T-cell (primary cell): ENCODE data around the gene CLPTM1L. TPM values are rescaled to one million over a fixed set of nuclear protein-coding genes. Genes with fewer than 3 reads are reported as not detected.

Experiments used
- ATAC-seq, 4 experiments: fragments of 200-7000 bp in 3 of 4; fragments of 150-1000 bp in 1 of 4; cut with Tn5 transposase; replicated peaks in 1 of 4; 1 replicate in 3 of 4; 2 replicates in 1 of 4; pipeline ENCODE4 v1.10.0; 2021; ENCODE audit warnings: moderate library complexity in 3 of 4, mild to moderate bottlenecking in 2 of 4, moderate number of reproducible peaks in 1 of 4
- CTCF ChIA-PET, 2 donors: fragments of 300-600 bp; sonication (Branson Sonifier 250); formaldehyde crosslinking; loops; one replicate each; lab custom pipeline; 2022; ENCODE audit warnings: antibody characterized with exemption in 2 of 2; lab: Charles Lee
- POLR2A ChIA-PET, 2 donors: fragments of 300-600 bp; sonication (Branson Sonifier 250); formaldehyde crosslinking; loops; one replicate each; lab custom pipeline; 2022; ENCODE audit warnings: antibody characterized with exemption in 2 of 2; lab: Charles Lee
- DNase-seq, 35 experiments: peaks; one replicate each; pipeline versions ENCODE4 v3.0.0 to v3.0.0-alpha.2; 2013 to 2023
- H3K27ac ChIP-seq: one replicate; pipeline ENCODE4 v1.5.1; 2013; ENCODE audit warnings: low read length
- H3K27me3 ChIP-seq, 2 experiments: replicated peaks in 1 of 2; 1 replicate in 1 of 2; 2 replicates in 1 of 2; pipeline versions ENCODE4 v1.6.1 to v1.7.0; 2013; ENCODE audit warnings: low read length in 1 of 2, mixed read lengths in 1 of 2; ENCODE audit not compliant: control insufficient read depth in 2 of 2, insufficient read depth in 2 of 2; ENCODE audit errors: extremely low read depth in 1 of 2
- H3K36me3 ChIP-seq, 2 donors: 1 replicate in 1 of 2; 2 replicates in 1 of 2; pipeline versions ENCODE4 v1.6.1 to v1.7.0; 2013; ENCODE audit warnings: low read length in 1 of 2; ENCODE audit not compliant: control insufficient read depth in 2 of 2, insufficient read depth in 1 of 2; ENCODE audit errors: extremely low read depth in 1 of 2
- H3K4me1 ChIP-seq, 2 experiments: 1 replicate in 1 of 2; 2 replicates in 1 of 2; pipeline versions ENCODE4 v1.6.1 to v1.7.0; 2013; ENCODE audit warnings: low read length in 2 of 2, mixed read lengths in 1 of 2; ENCODE audit not compliant: insufficient read depth in 2 of 2, control insufficient read depth in 1 of 2; ENCODE audit errors: extremely low read depth in 1 of 2
- H3K4me3 ChIP-seq, 2 donors: 1 replicate in 1 of 2; 2 replicates in 1 of 2; pipeline versions ENCODE4 v1.5.1 to v1.7.0; 2013; ENCODE audit warnings: mild to moderate bottlenecking in 2 of 2, low read length in 1 of 2, moderate library complexity in 1 of 2; ENCODE audit not compliant: control insufficient read depth in 1 of 2; ENCODE audit errors: extremely low read depth in 1 of 2
- H3K9me3 ChIP-seq: 2 replicates; pipeline ENCODE4 v1.7.0; 2013
- H3K27ac Mint-ChIP-seq, 2 donors: one replicate each; pipeline ENCODE4 v1.8.0; 2020 to 2021; ENCODE audit warnings: mild to moderate bottlenecking in 2 of 2, mixed read lengths in 2 of 2
- H3K27me3 Mint-ChIP-seq, 2 donors: one replicate each; pipeline ENCODE4 v1.8.0; 2021 to 2022; ENCODE audit warnings: mixed read lengths in 2 of 2
- H3K36me3 Mint-ChIP-seq: one replicate; pipeline ENCODE4 v1.8.0; 2021; ENCODE audit warnings: mixed read lengths
- H3K4me1 Mint-ChIP-seq, 3 donors: one replicate each; pipeline ENCODE4 v1.8.0; 2020 to 2022; ENCODE audit warnings: mixed read lengths in 3 of 3, mild to moderate bottlenecking in 1 of 3
- H3K4me3 Mint-ChIP-seq, 3 donors: one replicate each; pipeline ENCODE4 v1.8.0; 2020 to 2022; ENCODE audit warnings: mild to moderate bottlenecking in 3 of 3, mixed read lengths in 3 of 3, moderate library complexity in 3 of 3
- H3K9me3 Mint-ChIP-seq, 3 donors: one replicate each; pipeline ENCODE4 v1.8.0; 2020 to 2022; ENCODE audit warnings: mixed read lengths in 3 of 3
- WGBS: methylation state at CpG from one replicate; pipeline ENCODE4 v1.1.5; 2013; ENCODE audit warnings: missing lambda C conversion rate; ENCODE audit not compliant: insufficient coverage; 5-methylcytosine and 5-hydroxymethylcytosine counted together
- total RNA-seq, 35 experiments: library from RNA in 6 of 35; stranded (reverse) in 6 of 35; fragments of 120-200 nt in 1 of 35; gene quantifications; one replicate each; pipeline versions ENCODE4 v1.2.1 to v1.2.4 and lab custom pipeline; 2013 to 2026

CLPTM1L gene
- total RNA-seq, 5 donors from 2014 or later (not counting 1 experiment from before 2014, with no cell fraction given), result 70.9 to 91.0 (median 82.1) TPM

DNA sequence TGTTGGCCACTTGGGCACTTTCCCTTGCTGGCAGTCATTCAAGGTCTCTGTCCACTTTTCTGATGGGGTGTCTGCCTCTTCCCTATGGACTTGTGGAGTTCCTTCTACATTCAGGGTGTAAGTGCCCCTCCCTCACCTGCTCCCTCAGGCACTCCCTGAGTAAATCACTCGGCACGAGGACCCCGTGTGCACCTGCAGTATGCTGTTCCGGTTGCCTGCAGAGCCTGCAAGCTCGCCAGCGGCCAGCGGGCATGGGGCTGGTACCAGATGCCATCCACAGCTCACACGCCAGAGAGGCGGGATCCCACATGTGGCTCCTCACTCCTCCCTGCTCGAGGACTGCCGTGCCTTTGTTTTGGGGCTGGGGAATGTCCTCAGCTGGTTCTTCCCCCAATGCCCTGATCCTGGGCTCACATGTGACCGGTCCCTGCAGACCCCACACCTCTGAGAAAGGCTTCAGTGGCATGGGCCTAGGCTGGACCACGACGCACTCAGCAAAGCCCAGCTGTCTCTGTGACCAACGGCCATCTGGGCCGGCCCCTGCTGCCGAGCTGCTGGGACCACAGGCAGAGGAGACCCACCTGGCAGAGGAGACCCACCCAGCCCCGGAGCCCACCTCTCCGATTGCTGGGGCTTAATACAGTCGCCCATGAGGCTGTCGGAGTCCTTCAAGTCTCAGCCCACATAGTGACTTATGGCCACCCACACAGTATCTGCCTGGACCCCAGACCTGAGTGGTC, 46.1 kb upstream of the CLPTM1L start:
- Histone ChIP-seq H3K4me3 (no peak overlapping the region), H3K9me3 (no peaks in the 10 kb centered on the region), H3K36me3 (no peaks in the 10 kb centered on the region), H3K27ac (no peak overlapping the region), H3K27me3 (peaks cover 0 to 57% of the 10 kb centered on the region in 2 experiments), H3K4me1 (peaks cover 7 to 11% of the 10 kb centered on the region in 2 experiments)
- Mint-ChIP-seq H3K9me3 (no peaks in the 10 kb centered on the region), H3K27ac (no peak overlapping the region), H3K4me3 (no peak overlapping the region), H3K4me1 (peaks cover 17 to 18% (median 18%) of the 10 kb centered on the region in 3 donors), H3K27me3 (peaks cover 16 to 35% of the 10 kb centered on the region in 2 donors), H3K36me3 (no peaks in the 10 kb centered on the region)
- CTCF ChIA-PET, result no interaction called here
- ATAC-seq (no peak), DNase-seq (no peak)
- POLR2A ChIA-PET, result no interaction called here
- 85% methylated on average over 19 of the region's 21 CpGs for WGBS

DNA sequence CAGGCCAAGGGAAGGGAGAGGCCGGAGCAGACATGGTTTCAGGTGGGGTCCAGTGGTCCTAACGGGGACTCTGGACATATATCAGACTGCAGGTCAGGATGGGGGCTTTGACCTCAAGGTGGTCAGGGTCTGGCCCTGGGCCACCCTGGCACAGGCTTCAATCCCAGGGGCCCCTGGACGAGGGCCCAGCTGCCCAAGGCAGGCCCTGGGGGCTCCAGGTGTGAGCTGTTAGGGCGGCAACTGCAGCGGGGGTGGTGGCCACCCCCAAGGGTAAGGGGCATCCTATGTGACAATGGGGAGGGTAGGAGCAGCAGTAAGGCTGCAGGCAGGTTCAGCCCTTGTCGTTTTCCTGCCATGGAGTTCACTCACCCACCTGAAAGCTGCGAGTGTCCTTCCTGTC, 45.4 kb upstream of the CLPTM1L start:
- no peak overlapping the region for H3K4me3 Mint-ChIP-seq
- ATAC-seq, result no peak
- ChIA-PET POLR2A (no interaction called here), CTCF (no interaction called here)
- Histone ChIP-seq H3K9me3 (no peaks in the 10 kb centered on the region), H3K27ac (no peak overlapping the region), H3K4me1 (peaks cover 7 to 16% of the 10 kb centered on the region in 2 experiments), H3K4me3 (no peak overlapping the region), H3K27me3 (peaks cover 0 to 50% of the 10 kb centered on the region in 2 experiments), H3K36me3 (no peaks in the 10 kb centered on the region)
- DNase-seq, result no peak
- H3K27me3 Mint-ChIP-seq, result peaks cover 11 to 31% of the 10 kb centered on the region in 2 donors
- 75% methylated on average over 5 of the region's 7 CpGs for WGBS
- H3K4me1 Mint-ChIP-seq, result peaks cover 22% of the 10 kb centered on the region in 3 donors
- no peaks in the 10 kb centered on the region for H3K36me3 Mint-ChIP-seq
- no peak overlapping the region for H3K27ac Mint-ChIP-seq
- no peaks in the 10 kb centered on the region for H3K9me3 Mint-ChIP-seq

DNA sequence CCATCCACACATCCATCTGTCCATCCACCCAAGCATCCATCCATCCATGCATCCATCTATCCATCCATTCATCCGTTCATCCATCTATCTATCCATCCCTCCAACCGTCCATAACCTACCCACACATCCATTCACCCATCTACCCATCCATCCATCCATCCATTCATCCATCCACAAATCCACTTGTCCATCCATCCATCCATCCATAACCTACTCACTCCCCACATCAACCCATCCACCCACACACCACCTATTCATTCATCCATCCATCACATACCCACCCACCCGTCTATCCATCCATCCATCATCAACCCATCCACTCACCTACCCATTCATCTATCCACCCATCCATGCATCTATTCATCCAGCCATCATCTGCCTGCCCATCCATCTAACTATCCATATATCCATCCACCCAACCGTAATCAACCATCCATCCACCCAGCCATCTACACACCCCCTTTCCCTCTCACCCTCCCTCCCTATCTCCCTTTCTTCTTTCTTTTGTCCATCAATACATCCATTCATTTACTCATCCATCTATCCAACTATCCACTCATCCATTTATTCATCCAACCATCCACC, 43.6 kb upstream of the CLPTM1L start:
- H3K4me1 ChIP-seq, result peaks cover 7 to 18% of the 10 kb centered on the region in 2 experiments
- peaks cover 0 to 32% of the 10 kb centered on the region in 2 experiments for H3K27me3 ChIP-seq
- DNase-seq (no peak), ATAC-seq (no peak)
- Mint-ChIP-seq H3K9me3 (no peaks in the 10 kb centered on the region), H3K4me1 (peaks cover 24 to 27% (median 25%) of the 10 kb centered on the region in 3 donors), H3K4me3 (peak overlapping the region in 2 of 3 donors; percentile 0 to 1), H3K27me3 (peaks cover 3 to 15% of the 10 kb centered on the region in 2 donors), H3K36me3 (no peaks in the 10 kb centered on the region), H3K27ac (peak overlapping the region in 1 of 2 donors; percentile 74)
- CTCF ChIA-PET, result no interaction called here
- 92% methylated on average over 4 of the region's 4 CpGs for WGBS
- POLR2A ChIA-PET, result no interaction called here
- H3K36me3 ChIP-seq, result no peaks in the 10 kb centered on the region
- no peaks in the 10 kb centered on the region for H3K9me3 ChIP-seq
- H3K27ac ChIP-seq, result no peak overlapping the region
- no peak overlapping the region for H3K4me3 ChIP-seq

DNA sequence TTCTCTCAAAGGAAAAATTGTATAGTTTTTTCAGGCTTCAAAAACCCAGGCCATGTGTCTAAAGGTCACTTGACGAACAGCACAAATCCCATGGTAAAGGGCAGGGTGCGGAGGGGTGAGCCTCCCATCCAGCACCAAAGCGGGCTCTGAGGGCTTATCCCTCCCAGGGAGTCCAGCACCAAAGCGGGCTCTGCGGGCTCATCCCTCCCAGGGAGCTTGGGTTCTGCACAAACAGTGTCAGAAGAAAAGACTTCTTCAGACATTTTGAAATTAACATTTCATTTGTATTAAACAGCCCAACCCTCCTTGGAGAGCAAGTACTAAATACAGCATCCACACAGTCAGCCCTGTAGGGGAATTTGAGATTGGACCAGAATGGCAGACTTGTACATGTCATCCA, 43.0 kb upstream of the CLPTM1L start:
- POLR2A ChIA-PET, result no interaction called here
- no peaks in the 10 kb centered on the region for H3K9me3 ChIP-seq
- peaks cover 24 to 27% (median 25%) of the 10 kb centered on the region in 3 donors for H3K4me1 Mint-ChIP-seq
- ATAC-seq, result no peak
- H3K4me3 ChIP-seq, result no peak overlapping the region
- no peaks in the 10 kb centered on the region for H3K9me3 Mint-ChIP-seq
- peaks cover 0 to 26% of the 10 kb centered on the region in 2 experiments for H3K27me3 ChIP-seq
- WGBS, result 100% methylated on average over 2 of the region's 5 CpGs
- DNase-seq, result no peak
- CTCF ChIA-PET, result no interaction called here
- no peak overlapping the region for H3K27ac ChIP-seq
- H3K4me3 Mint-ChIP-seq, result peak overlapping the region; percentile 31 to 100 (median 95)
- peaks cover 7 to 18% of the 10 kb centered on the region in 2 experiments for H3K4me1 ChIP-seq
- H3K36me3 ChIP-seq, result no peaks in the 10 kb centered on the region
- H3K27ac Mint-ChIP-seq, result peak overlapping the region; percentile 100
- H3K36me3 Mint-ChIP-seq, result no peaks in the 10 kb centered on the region
- peaks cover 3 to 9% of the 10 kb centered on the region in 2 donors for H3K27me3 Mint-ChIP-seq

DNA sequence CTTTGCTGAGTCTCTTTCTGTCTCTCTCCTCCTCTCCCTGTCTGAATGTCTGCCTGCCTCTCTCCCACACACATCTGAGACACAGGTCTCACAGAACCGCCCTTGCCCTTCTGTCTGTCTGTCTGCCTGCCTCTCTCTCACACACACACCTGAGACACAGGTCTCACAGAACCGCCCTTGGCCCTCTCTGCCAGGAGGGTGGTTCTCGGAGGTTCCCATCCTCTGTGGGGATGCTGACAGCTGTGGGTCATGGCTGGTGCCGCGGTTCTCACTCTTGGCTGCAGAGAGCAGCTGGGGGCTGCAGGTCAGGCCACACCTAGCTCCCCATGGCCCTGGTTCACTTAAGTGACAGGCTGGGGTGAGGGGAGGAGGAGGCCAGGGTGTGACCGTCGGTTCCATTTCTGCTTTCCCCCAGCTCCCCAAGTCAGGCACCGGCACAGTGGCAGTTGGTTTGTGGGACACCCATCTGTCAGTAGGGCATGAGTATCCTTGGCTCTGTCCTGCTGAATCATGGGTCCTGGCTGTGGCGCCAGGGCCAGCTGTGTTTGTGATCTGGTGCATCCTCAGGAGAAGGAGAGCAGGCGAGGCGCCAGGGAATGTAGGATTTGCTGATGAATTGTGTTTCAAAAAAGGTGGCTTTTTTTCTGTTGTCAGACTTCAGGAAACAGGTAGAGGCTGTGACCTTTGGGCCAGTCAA, 42.3 kb upstream of the CLPTM1L start:
- Mint-ChIP-seq H3K9me3 (no peaks in the 10 kb centered on the region), H3K36me3 (no peaks in the 10 kb centered on the region), H3K27me3 (peaks cover 3 to 6% of the 10 kb centered on the region in 2 donors), H3K4me3 (peak overlapping the region; percentile 95 to 100 (median 98)), H3K4me1 (peaks cover 24 to 27% (median 25%) of the 10 kb centered on the region in 3 donors), H3K27ac (peak overlapping the region; percentile 100)
- POLR2A ChIA-PET, result no interaction called here
- H3K4me3 ChIP-seq, result peak overlapping the region in 1 of 2 donors; percentile 72
- CTCF ChIA-PET, result no interaction called here
- peaks cover 0 to 20% of the 10 kb centered on the region in 2 experiments for H3K27me3 ChIP-seq
- H3K9me3 ChIP-seq, result no peaks in the 10 kb centered on the region
- peaks cover 7 to 18% of the 10 kb centered on the region in 2 experiments for H3K4me1 ChIP-seq
- ATAC-seq, result no peak
- 71% methylated on average over 7 of the region's 11 CpGs for WGBS
- H3K36me3 ChIP-seq, result no peaks in the 10 kb centered on the region
- peak in 5 of 35 experiments; percentile 4 to 27 (median 19) for DNase-seq
- peak overlapping the region; percentile 95 for H3K27ac ChIP-seq

DNA sequence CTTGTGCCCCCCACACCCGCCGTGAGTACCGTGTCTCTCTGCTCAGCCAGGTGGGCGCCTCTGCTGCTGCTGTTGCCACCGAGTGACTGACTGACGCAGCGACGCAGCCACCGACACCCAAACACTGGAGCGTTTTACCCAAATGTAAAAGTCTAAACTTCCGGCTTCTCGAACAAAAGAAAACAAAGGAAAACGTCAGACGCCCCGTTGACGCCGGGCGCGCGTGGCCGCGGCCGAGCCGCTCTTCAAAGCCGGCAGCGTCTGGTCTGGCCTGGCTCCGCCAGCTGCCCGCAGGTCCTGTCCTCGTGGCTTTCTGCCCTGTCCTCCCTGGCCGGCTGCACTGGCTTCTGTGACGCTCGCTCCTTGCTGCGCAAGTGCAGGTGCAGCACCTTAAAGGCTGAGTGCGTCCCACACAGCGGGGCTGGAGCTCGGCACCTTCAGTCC, 41.4 kb upstream of the CLPTM1L start:
- H3K36me3 Mint-ChIP-seq, result no peaks in the 10 kb centered on the region
- H3K27me3 Mint-ChIP-seq, result peaks cover 0 to 2% of the 10 kb centered on the region in 2 donors
- no peaks in the 10 kb centered on the region for H3K9me3 Mint-ChIP-seq
- H3K4me1 Mint-ChIP-seq, result peaks cover 24 to 33% (median 30%) of the 10 kb centered on the region in 3 donors
- H3K36me3 ChIP-seq, result no peaks in the 10 kb centered on the region
- peak; percentile 67 to 90 (median 81) for DNase-seq
- peak overlapping the region; percentile 100 for H3K27ac Mint-ChIP-seq
- under 1% methylated on average over 36 of the region's 36 CpGs for WGBS
- ChIA-PET CTCF (no interaction called here), POLR2A (no interaction called here)
- H3K27me3 ChIP-seq, result peaks cover 0 to 16% of the 10 kb centered on the region in 2 experiments
- ATAC-seq, result peak; percentile 82 to 88 (median 84)
- peak overlapping the region; percentile 95 to 100 (median 98) for H3K4me3 Mint-ChIP-seq
- H3K27ac ChIP-seq, result peak overlapping the region; percentile 95
- peaks cover 7 to 18% of the 10 kb centered on the region in 2 experiments for H3K4me1 ChIP-seq
- H3K9me3 ChIP-seq, result no peaks in the 10 kb centered on the region
- peak overlapping the region; percentile 72 for H3K4me3 ChIP-seq
